K562 (cell line): ENCODE data around the gene IP6K2. TPM values are rescaled to one million over a fixed set of nuclear protein-coding genes. Genes with fewer than 3 reads are reported as not detected.

ENCODE experiments used
- ATAC-seq: fragments of 200-7000 bp; cut with Tn5 transposase; 3 replicates; pipeline ENCODE4 v1.9.1; 2020; ENCODE audit warnings: moderate library complexity
- BruUV-seq: library from RNA; stranded (reverse); fragments of 400-500 nt; replicated peaks from 2 replicates; lab custom pipeline; 2021; lab: Mats Ljungman, UMichigan
- CTCF ChIA-PET: fragments of 300-600 bp; formaldehyde crosslinking; extraction: SDS; loops from one replicate; lab custom pipeline; 2021; ENCODE audit warnings: low intra/inter-chr PET ratio; lab: Yijun Ruan, JAX
- POLR2A ChIA-PET: fragments of 300-600, 350-650 bp; sonication (Branson Sonifier 250); formaldehyde crosslinking; extraction: SDS; loops from one replicate; lab custom pipeline; 2021; ENCODE audit warnings: antibody characterized with exemption, inconsistent platforms; lab: Yijun Ruan, JAX
- DNase-seq, 4 experiments: peaks; one replicate each; pipeline versions ENCODE4 v3.0.0 to v3.0.0-alpha.2; 2011 to 2018; ENCODE audit warnings: low spot score in 3 of 4, mixed read lengths in 3 of 4; ENCODE audit errors: extremely low read depth in 1 of 4
- FAIRE-seq: peaks from 2 replicates; lab custom pipeline; 2011; peaks lifted over from hg19 to GRCh38; lab: Jason Lieb, UNC
- H2AFZ ChIP-seq: 2 replicates; pipeline ENCODE4 v1.6.0; 2011; ENCODE audit warnings: low read depth, low read length, control low read depth, inconsistent platforms
- H3K27ac ChIP-seq: fragments of 200-600 bp; 3 replicates; pipeline ENCODE4 v1.8.0; 2011; ENCODE audit warnings: low read depth, mild to moderate bottlenecking, control low read depth, inconsistent platforms, low read length, moderate library complexity, mixed read lengths; ENCODE audit errors: extremely low read depth
- H3K27me3 ChIP-seq, 2 experiments: fragments of 300-600 bp in 1 of 2; 2 replicates in 1 of 2; 3 replicates in 1 of 2; pipeline versions ENCODE4 v1.6.0 to v1.8.0; 2011; ENCODE audit warnings: inconsistent platforms in 2 of 2, low read length in 2 of 2, mild to moderate bottlenecking in 1 of 2, mixed read lengths in 1 of 2, moderate library complexity in 1 of 2; ENCODE audit not compliant: control insufficient read depth in 2 of 2, insufficient read depth in 2 of 2
- H3K36me3 ChIP-seq: fragments of 300-600 bp; 3 replicates; pipeline ENCODE4 v1.8.0; 2011; ENCODE audit warnings: mild to moderate bottlenecking, low read length, inconsistent platforms; ENCODE audit not compliant: control insufficient read depth, insufficient read depth
- H3K4me1 ChIP-seq, 2 experiments: fragments of 200-600 bp in 1 of 2; replicated peaks in 1 of 2; 2 replicates in 1 of 2; 3 replicates in 1 of 2; pipeline versions ENCODE4 v1.5.1 to v1.8.0; 2011; ENCODE audit warnings: inconsistent platforms in 2 of 2, low read length in 2 of 2, mild to moderate bottlenecking in 1 of 2, mixed read lengths in 1 of 2, moderate library complexity in 1 of 2; ENCODE audit not compliant: control insufficient read depth in 2 of 2, insufficient read depth in 2 of 2
- H3K4me2 ChIP-seq: 2 replicates; pipeline ENCODE4 v1.6.1; 2011; ENCODE audit warnings: low read length, control low read depth, inconsistent platforms, mixed read lengths; ENCODE audit not compliant: insufficient read depth
- H3K4me3 ChIP-seq: fragments of 200-600 bp; sonication (generic), shearing (Covaris generic); 2 replicates; pipeline ENCODE4 v1.5.1; 2016; ENCODE audit warnings: control low read depth, inconsistent platforms
- H3K79me2 ChIP-seq: fragments of 200-600 bp; 3 replicates; pipeline ENCODE4 v1.8.0; 2011; ENCODE audit warnings: low read length, inconsistent platforms; ENCODE audit not compliant: control insufficient read depth, insufficient read depth
- H3K9ac ChIP-seq, 2 experiments: 2 replicates each; pipeline versions ENCODE4 v1.6.0 to v1.6.1; 2011; ENCODE audit warnings: low read depth in 2 of 2, low read length in 2 of 2, control low read depth in 1 of 2, inconsistent platforms in 1 of 2, mild to moderate bottlenecking in 1 of 2, mixed read lengths in 1 of 2; ENCODE audit not compliant: insufficient read depth in 1 of 2
- H3K9me1 ChIP-seq: one replicate; pipeline ENCODE4 v1.6.0; 2011; ENCODE audit warnings: inconsistent platforms, mild to moderate bottlenecking, low read length, moderate library complexity; ENCODE audit not compliant: control insufficient read depth, insufficient read depth
- H3K9me3 ChIP-seq: replicated peaks from 2 replicates; pipeline ENCODE4 v1.5.1; 2011; ENCODE audit warnings: low read depth, low read length, inconsistent platforms; ENCODE audit not compliant: control insufficient read depth, insufficient read depth
- H4K20me1 ChIP-seq: replicated peaks from 2 replicates; pipeline ENCODE4 v1.6.1; 2011; ENCODE audit warnings: low read length, inconsistent platforms, mixed read lengths; ENCODE audit not compliant: control insufficient read depth, insufficient read depth
- CTCFL ChIP-seq: IDR thresholded peaks from 2 replicates; pipeline ENCODE4 v1.6.1; 2011; ENCODE audit warnings: borderline replicate concordance, low read depth, mild to moderate bottlenecking, moderate library complexity, low read length; ENCODE audit not compliant: insufficient read depth, poor library complexity, severe bottlenecking
- MEF2D ChIP-seq: conservative IDR thresholded peaks from 2 replicates; pipeline ENCODE4 v1.6.1; 2016; ENCODE audit warnings: low read depth, missing genetic modification characterization, missing compliant biosample characterization
- TAF1 ChIP-seq: IDR thresholded peaks from 2 replicates; pipeline ENCODE4 v1.6.1; 2011; ENCODE audit warnings: mild to moderate bottlenecking, low read length, moderate library complexity; ENCODE audit not compliant: insufficient read depth, control insufficient read depth, severe bottlenecking; ENCODE audit errors: extremely low read depth
- TFAP4 ChIP-seq: sonication (generic); formaldehyde crosslinking; IDR thresholded peaks from 2 replicates; pipeline ENCODE4 v1.8.0; 2022; ENCODE audit warnings: missing genetic modification reagents, mild to moderate bottlenecking, moderate library complexity, borderline replicate concordance
- WGBS: fragments of 100-300 bp; shearing (Covaris generic); methylation state at CpG from one replicate; pipeline ENCODE4 v1.1.6; 2016; ENCODE audit warnings: low coverage, mixed read lengths; ENCODE audit not compliant: insufficient coverage; ENCODE audit errors: missing lambda C conversion rate; 5-methylcytosine and 5-hydroxymethylcytosine counted together
- in situ Hi-C: fragments of 300-500 bp; cut with MboI; formaldehyde crosslinking; loops from 4 replicates; pipeline ENCODE4 v1.15.0; 2018; ENCODE audit warnings: inconsistent platforms, mixed read lengths
- intact Hi-C: fragments of 100-400 bp; cut with micrococcal nuclease; formaldehyde crosslinking; loops from 2 replicates; pipeline ENCODE4 v1.14.2; 2022
- polyA plus RNA-seq, 8 experiments: library from polyadenylated mRNA; depleted of rRNA in 4 of 8; stranded (reverse) in 5 of 8; unstranded in 3 of 8; fragments of >200 nt; fragmentation: Nextera tagmentation in 2 of 8; fragmentation: Illumina TruSeq in 1 of 8; extraction: Ambion mirVana in 2 of 8; extraction: Trizol in 1 of 8; gene quantifications; 2 replicates each; pipeline versions ENCODE4 v1.2.1 to v1.2.3, GENCODE V29; 2011 to 2014; ENCODE audit warnings: inconsistent platforms in 1 of 8, missing spikeins in 1 of 8
- total RNA-seq, 7 experiments: library from RNA; depleted of rRNA in 6 of 7; stranded (reverse); fragments of >200 nt in 6 of 7; fragmentation: Illumina TruSeq in 2 of 7; extraction: Trizol in 2 of 7; gene quantifications; 2 replicates each; pipeline versions ENCODE4 v1.2.1 to v1.2.3, GENCODE V29; 2011 to 2021; ENCODE audit warnings: low replicate concordance in 1 of 7

Gene IP6K2
- total and polyA plus RNA-seq, 9 of the 15 experiments (the other 6 are each of a cell fraction or from before 2014, with no cell fraction given): 19.6 to 78.1 (median 48.0) TPM

- CTCF ChIA-PET: no interaction called here
- in situ Hi-C loops: no loop called here
- 24% methylated on average over 8 of the region's 8 CpGs for WGBS
Observed at GRCh38 chr3:48727511-48727910, 10.5 kb upstream of the IP6K2 start.

More at GRCh38 chr3:48727511-48727910, 10.5 kb upstream of the IP6K2 start:
- H3K36me3 ChIP-seq: no peaks in the 10 kb centered on the region
- H3K4me3 ChIP-seq: no peak overlapping the region
- no peaks in the 10 kb centered on the region for H3K9me1 ChIP-seq
- TF ChIP-seq MEF2D (tag): no peak
- TF ChIP-seq CTCFL: no peak
- TF ChIP-seq TFAP4 (CRISPR knock-in tag): no peak
- TF ChIP-seq TAF1: no peak
- TF ChIP-seq, all 486 proteins: peak for 0
- intact Hi-C loops: no loop called here
- DNase-seq (no peak), FAIRE-seq (no peak), ATAC-seq (no peak)
- POLR2A ChIA-PET: interaction anchor here (0.6 kb wide), 1 partner anchor 223 kb away, joined by 3 read pairs; no protein-coding TSS in a partner anchor
- Histone ChIP-seq H3K27me3 (no peaks in the 10 kb centered on the region), H3K4me1 (no peaks in the 10 kb centered on the region; a peak in 2 of 5 replicates), H3K79me2 (no peaks in the 10 kb centered on the region), H4K20me1 (no peaks in the 10 kb centered on the region), H3K9me3 (no peaks in the 10 kb centered on the region), H2AFZ (no peak overlapping the region), H3K4me2 (no peak overlapping the region), H3K27ac (no peak overlapping the region), H3K9ac (no peak overlapping the region)
- no TSS peak for BruUV-seq
